Measurements from ENCODE around the gene PRKD1.

- TF ChIP-seq ELF4 (IDR thresholded peaks at IDR 0.05) (no peak), FOXM1 (IDR thresholded peaks at IDR 0.05; ENCODE audit: borderline replicate concordance) (no peak), FOXA1 (IDR thresholded peaks at IDR 0.05) (no peak), SP1 (IDR thresholded peaks at IDR 0.05) (no peak), NFRKB (IDR thresholded peaks at IDR 0.05) (no peak), FOXK2 (IDR thresholded peaks at IDR 0.05) (no peak), TARDBP (IDR thresholded peaks at IDR 0.05) (no peak), CTBP1 (IDR thresholded peaks at IDR 0.05; ENCODE audit: borderline replicate concordance) (no peak), LEF1 (IDR thresholded peaks at IDR 0.05; ENCODE audit: borderline replicate concordance) (no peak), HDGF (IDR thresholded peaks at IDR 0.05; ENCODE audit: borderline replicate concordance) (no peak)
Observed at GRCh38 chr14:29803045-29803444, 124.6 kb downstream of the PRKD1 start.

All from HEK293T (cell line).